ENCODE data around the gene MINPP1.
A peak's percentile ranks its signal among the peaks of the same experiment; 100 is the strongest.
"Not testable (repeated sequence)": the region's sequence is repeated elsewhere in the genome, so short reads cannot be mapped to it uniquely, and the experiment has no call there.

MINPP1 gene

GRCh38 chr10:87504640-87505365 is at the start of gene MINPP1:
Gene MINPP1, plus strand, starts transcription at chr10:87504893. Its CDS starts 23 bp downstream, at chr10:87504916.
- POLR2A ChIA-PET, result interaction anchor here (0.7 to 1.5 kb wide), 7 partner anchors 9 to 324 kb away, joined by 3 to 7 read pairs (median 3); no protein-coding TSS in a partner anchor
- TF ChIP-seq ARNT (IDR thresholded peaks at IDR 0.05), result no peak
- TF ChIP-seq FOXA1 (IDR thresholded peaks at IDR 0.05), result no peak
- TF ChIP-seq CTBP1 (IDR thresholded peaks at IDR 0.05; ENCODE audit: borderline replicate concordance), result 0 out of 2 replicates have a peak, but pooled peaks have one; percentile 40
- peak; percentile 60 for TF ChIP-seq L3MBTL2 (conservative IDR thresholded peaks at IDR 0.05)
- TF ChIP-seq SUZ12 (IDR thresholded peaks at IDR 0.05), result no peak
- TF ChIP-seq FOXK2 (IDR thresholded peaks at IDR 0.05), result no peak
- no peak; the same call in 1 of the 2 replicates for TF ChIP-seq ELF4 (IDR thresholded peaks at IDR 0.05)
- no peak for TF ChIP-seq NFRKB (IDR thresholded peaks at IDR 0.05)
- no peak for TF ChIP-seq HDGF (IDR thresholded peaks at IDR 0.05; ENCODE audit: borderline replicate concordance)
- no peak for TF ChIP-seq TARDBP (IDR thresholded peaks at IDR 0.05)
- CTCF ChIA-PET, result no interaction called here
- peak; percentile 91 for DNase-seq (ENCODE audit: extremely low spot score)

GRCh38 chr10:87456586-87457220 is 48.0 kb upstream of the MINPP1 start:
- CTCF ChIA-PET, POLR2A ChIA-PET: not testable (repeated sequence)

GRCh38 chr10:87461751-87462150 is 42.9 kb upstream of the MINPP1 start:
- CTCF ChIA-PET; DNase-seq (ENCODE audit: extremely low spot score); POLR2A ChIA-PET: not testable (repeated sequence)

More at GRCh38 chr10:87456586-87457220, 48.0 kb upstream of the MINPP1 start:
- DNase-seq (ENCODE audit: extremely low spot score), result not testable (repeated sequence)

GRCh38 chr10:87466849-87467248 is 37.8 kb upstream of the MINPP1 start:
- POLR2A ChIA-PET; DNase-seq (ENCODE audit: extremely low spot score); CTCF ChIA-PET: not testable (repeated sequence)

- CTCF ChIA-PET; POLR2A ChIA-PET; DNase-seq (ENCODE audit: extremely low spot score): not testable (repeated sequence)
Measured at GRCh38 chr10:87488733-87489132, 16.0 kb upstream of the MINPP1 start.

- CTCF ChIA-PET; POLR2A ChIA-PET; DNase-seq (ENCODE audit: extremely low spot score): not testable (repeated sequence)
Measured at GRCh38 chr10:87490285-87490684, 14.4 kb upstream of the MINPP1 start.

GRCh38 chr10:87492450-87492849 is 12.2 kb upstream of the MINPP1 start:
- POLR2A ChIA-PET; DNase-seq (ENCODE audit: extremely low spot score); CTCF ChIA-PET: not testable (repeated sequence)

GRCh38 chr10:87495446-87495845 is 9.2 kb upstream of the MINPP1 start:
- CTCF ChIA-PET; DNase-seq (ENCODE audit: extremely low spot score); POLR2A ChIA-PET: not testable (repeated sequence)

GRCh38 chr10:87497386-87497785 is 7.3 kb upstream of the MINPP1 start:
- CTCF ChIA-PET; DNase-seq (ENCODE audit: extremely low spot score); POLR2A ChIA-PET: not testable (repeated sequence)

GRCh38 chr10:87498106-87498789 is 6.4 kb upstream of the MINPP1 start:
- DNase-seq (ENCODE audit: extremely low spot score); CTCF ChIA-PET; POLR2A ChIA-PET: not testable (repeated sequence)

GRCh38 chr10:87500646-87501048 is 4.0 kb upstream of the MINPP1 start:
- DNase-seq (ENCODE audit: extremely low spot score), result no peak
- no peak for TF ChIP-seq HDGF (IDR thresholded peaks at IDR 0.05; ENCODE audit: borderline replicate concordance)
- TF ChIP-seq TARDBP (IDR thresholded peaks at IDR 0.05), result no peak
- TF ChIP-seq LEF1 (IDR thresholded peaks at IDR 0.05; ENCODE audit: borderline replicate concordance), result no peak
- no peak for TF ChIP-seq FOXK2 (IDR thresholded peaks at IDR 0.05)
- TF ChIP-seq PKNOX1 (IDR thresholded peaks at IDR 0.05), result no peak
- no peak for TF ChIP-seq ELF4 (IDR thresholded peaks at IDR 0.05)
- TF ChIP-seq ARNT (IDR thresholded peaks at IDR 0.05), result no peak
- TF ChIP-seq ZNF384 (IDR thresholded peaks at IDR 0.05), result no peak
- no peak for TF ChIP-seq L3MBTL2 (conservative IDR thresholded peaks at IDR 0.05)
- no peak for TF ChIP-seq BHLHE40 (IDR thresholded peaks at IDR 0.05; ENCODE audit: borderline replicate concordance)
- ChIA-PET CTCF (no interaction called here), POLR2A (interaction anchor here (0.9 kb wide), 1 partner anchor 160 kb away, joined by 3 read pairs; no protein-coding TSS in a partner anchor)
